Measurements from ENCODE around the gene FTCDNL1.

DNA sequence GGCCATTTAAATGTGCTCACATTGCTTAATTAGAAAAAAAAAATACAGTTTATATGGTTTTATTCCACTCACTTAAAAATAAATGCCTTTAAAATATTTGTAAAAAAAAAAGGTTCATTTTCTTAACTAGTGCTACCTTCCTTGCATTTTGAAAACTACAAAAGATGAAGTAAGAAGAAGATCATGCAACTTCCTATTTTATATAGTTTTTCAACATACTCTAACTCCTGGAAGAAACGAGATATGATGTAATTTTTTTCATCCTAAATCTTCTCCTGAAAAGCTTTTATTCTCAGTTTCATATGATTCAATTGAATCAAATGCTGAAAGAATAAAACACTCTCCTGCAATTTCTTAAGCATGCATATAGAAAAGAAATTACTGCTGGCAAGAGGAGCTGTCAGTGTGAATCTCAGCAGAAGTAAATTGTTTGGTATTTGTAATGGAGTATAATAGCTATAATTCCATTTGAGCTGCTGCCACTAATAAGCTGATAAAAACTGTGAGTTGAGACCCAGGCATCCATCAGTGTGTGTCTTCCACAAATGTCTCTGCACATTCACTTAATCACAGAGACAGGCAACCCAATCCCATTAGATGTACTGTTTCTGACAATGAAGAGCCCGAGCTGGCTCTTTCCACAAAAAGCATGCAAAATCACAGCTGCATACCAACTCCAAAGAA is 3.7 kb downstream of the FTCDNL1 start:
- no peak for TF ChIP-seq POLR2AphosphoS5 (IDR thresholded peaks at IDR 0.05; ENCODE audit: borderline replicate concordance, low read depth, low read length)
- no peak for TF ChIP-seq EZH2 (IDR thresholded peaks at IDR 0.05)
- no peak for TF ChIP-seq FOXP2 (optimal IDR thresholded peaks at IDR 0.05; ENCODE audit: control extremely low read depth, extremely low read length, insufficient read depth)
